ENCODE measurements around the gene CCDC39.

- TF ChIP-seq POLR2A (IDR thresholded peaks at IDR 0.05) (no peak), CTCF (IDR thresholded peaks at IDR 0.05) (peak in 3 of 7 experiments; percentile 13 to 21 (median 16)), EP300 (IDR thresholded peaks at IDR 0.05) (no peak)
Observed at GRCh38 chr3:180680097-180680430, 775 bp upstream of the CCDC39 start.
